ENCODE measurements around the gene SVOP.

The SVOP gene

DNA sequence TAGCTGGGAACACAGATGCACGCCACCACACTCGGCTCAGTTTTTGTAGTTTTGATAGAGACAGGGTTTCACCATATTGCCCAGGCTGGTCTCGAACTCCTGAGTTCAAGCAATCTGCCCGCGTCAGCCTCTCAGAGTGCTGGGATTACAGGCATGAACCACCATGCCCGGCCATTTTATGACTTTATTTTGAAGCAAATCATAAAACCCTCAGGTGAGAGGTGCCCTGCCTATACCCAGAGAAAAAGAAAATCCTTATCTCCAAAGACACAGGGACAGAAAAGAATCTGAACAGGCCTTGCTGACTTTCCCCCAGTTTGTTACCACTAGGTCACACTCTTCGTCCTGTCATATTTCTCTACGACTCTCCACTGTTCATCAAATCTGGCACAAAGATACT lies 92.2 kb downstream of the SVOP start:
- no peak for TF ChIP-seq FOXP2 (optimal IDR thresholded peaks at IDR 0.05; ENCODE audit: borderline replicate concordance, extremely low read depth, extremely low read length, insufficient read depth)
- no peak for TF ChIP-seq POLR2AphosphoS5 (IDR thresholded peaks at IDR 0.05; ENCODE audit: low read depth, low read length)
- TF ChIP-seq, protein P1, sequence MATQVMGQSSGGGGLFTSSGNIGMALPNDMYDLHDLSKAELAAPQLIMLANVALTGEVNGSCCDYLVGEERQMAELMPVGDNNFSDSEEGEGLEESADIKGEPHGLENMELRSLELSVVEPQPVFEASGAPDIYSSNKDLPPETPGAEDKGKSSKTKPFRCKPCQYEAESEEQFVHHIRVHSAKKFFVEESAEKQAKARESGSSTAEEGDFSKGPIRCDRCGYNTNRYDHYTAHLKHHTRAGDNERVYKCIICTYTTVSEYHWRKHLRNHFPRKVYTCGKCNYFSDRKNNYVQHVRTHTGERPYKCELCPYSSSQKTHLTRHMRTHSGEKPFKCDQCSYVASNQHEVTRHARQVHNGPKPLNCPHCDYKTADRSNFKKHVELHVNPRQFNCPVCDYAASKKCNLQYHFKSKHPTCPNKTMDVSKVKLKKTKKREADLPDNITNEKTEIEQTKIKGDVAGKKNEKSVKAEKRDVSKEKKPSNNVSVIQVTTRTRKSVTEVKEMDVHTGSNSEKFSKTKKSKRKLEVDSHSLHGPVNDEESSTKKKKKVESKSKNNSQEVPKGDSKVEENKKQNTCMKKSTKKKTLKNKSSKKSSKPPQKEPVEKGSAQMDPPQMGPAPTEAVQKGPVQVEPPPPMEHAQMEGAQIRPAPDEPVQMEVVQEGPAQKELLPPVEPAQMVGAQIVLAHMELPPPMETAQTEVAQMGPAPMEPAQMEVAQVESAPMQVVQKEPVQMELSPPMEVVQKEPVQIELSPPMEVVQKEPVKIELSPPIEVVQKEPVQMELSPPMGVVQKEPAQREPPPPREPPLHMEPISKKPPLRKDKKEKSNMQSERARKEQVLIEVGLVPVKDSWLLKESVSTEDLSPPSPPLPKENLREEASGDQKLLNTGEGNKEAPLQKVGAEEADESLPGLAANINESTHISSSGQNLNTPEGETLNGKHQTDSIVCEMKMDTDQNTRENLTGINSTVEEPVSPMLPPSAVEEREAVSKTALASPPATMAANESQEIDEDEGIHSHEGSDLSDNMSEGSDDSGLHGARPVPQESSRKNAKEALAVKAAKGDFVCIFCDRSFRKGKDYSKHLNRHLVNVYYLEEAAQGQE (IDR thresholded peaks at IDR 0.05; ENCODE audit: insufficient read depth in 1 of 2, low read depth in 2 of 2, low read length in 2 of 2), result no peak
- TF ChIP-seq TAF1 (IDR thresholded peaks at IDR 0.05; ENCODE audit: borderline replicate concordance, insufficient read depth, low read length), result no peak
- TF ChIP-seq SIN3A (IDR thresholded peaks at IDR 0.05; ENCODE audit: borderline replicate concordance, insufficient read depth, low read length), result no peak

DNA sequence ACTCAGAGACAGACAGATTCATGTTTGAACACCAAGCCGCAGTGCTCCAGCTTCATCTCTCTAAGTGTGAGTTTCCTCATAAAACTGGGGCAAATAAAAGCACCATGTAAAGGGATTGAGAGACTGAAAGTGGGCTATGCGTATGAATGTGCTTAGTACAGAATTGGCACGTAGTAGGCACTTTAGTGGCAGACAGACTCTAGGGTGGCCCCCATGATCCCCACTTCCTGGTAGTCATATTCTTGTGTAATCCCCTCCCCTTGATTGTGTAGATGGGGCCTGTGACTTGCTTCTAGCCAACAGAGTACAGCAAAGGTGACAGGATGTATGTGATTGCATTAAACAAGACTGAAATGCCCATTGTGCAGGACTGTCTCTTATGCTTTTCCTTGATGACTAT lies 98.0 kb downstream of the SVOP start:
- no peak for TF ChIP-seq POLR2AphosphoS5 (IDR thresholded peaks at IDR 0.05; ENCODE audit: low read depth, low read length)
- no peak for TF ChIP-seq TAF1 (IDR thresholded peaks at IDR 0.05; ENCODE audit: borderline replicate concordance, insufficient read depth, low read length)
- no peak for TF ChIP-seq FOXP2 (optimal IDR thresholded peaks at IDR 0.05; ENCODE audit: borderline replicate concordance, extremely low read depth, extremely low read length, insufficient read depth)
- TF ChIP-seq, protein P1 (IDR thresholded peaks at IDR 0.05; ENCODE audit: insufficient read depth in 1 of 2, low read depth in 2 of 2, low read length in 2 of 2), result no peak
- TF ChIP-seq SIN3A (IDR thresholded peaks at IDR 0.05; ENCODE audit: borderline replicate concordance, insufficient read depth, low read length), result no peak

DNA sequence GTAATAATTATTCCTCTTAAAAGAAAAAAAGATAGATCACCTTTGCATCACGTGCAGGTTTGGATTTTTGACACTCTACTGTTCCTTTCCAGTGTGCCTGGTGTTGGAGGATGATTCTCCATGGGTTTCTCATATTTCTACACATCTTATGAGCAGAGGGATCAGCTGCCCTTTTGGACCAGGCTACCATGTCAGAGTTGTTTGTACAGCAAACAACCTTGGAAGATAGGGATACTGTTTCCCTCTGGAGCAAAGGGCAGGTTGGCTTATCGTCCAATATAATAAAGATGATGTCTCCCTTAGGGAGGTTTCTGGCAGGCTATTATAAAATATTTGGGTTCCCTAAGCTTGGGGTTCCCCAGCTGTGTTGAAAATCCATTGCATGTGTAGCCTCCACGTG lies 98.9 kb downstream of the SVOP start:
- TF ChIP-seq TAF1 (IDR thresholded peaks at IDR 0.05; ENCODE audit: borderline replicate concordance, insufficient read depth, low read length) (no peak), SIN3A (IDR thresholded peaks at IDR 0.05; ENCODE audit: borderline replicate concordance, insufficient read depth, low read length) (no peak), FOXP2 (optimal IDR thresholded peaks at IDR 0.05; ENCODE audit: borderline replicate concordance, extremely low read depth, extremely low read length, insufficient read depth) (no peak), POLR2AphosphoS5 (IDR thresholded peaks at IDR 0.05; ENCODE audit: low read depth, low read length) (no peak)
- TF ChIP-seq, protein P1 (IDR thresholded peaks at IDR 0.05; ENCODE audit: insufficient read depth in 1 of 2, low read depth in 2 of 2, low read length in 2 of 2), result no peak

DNA sequence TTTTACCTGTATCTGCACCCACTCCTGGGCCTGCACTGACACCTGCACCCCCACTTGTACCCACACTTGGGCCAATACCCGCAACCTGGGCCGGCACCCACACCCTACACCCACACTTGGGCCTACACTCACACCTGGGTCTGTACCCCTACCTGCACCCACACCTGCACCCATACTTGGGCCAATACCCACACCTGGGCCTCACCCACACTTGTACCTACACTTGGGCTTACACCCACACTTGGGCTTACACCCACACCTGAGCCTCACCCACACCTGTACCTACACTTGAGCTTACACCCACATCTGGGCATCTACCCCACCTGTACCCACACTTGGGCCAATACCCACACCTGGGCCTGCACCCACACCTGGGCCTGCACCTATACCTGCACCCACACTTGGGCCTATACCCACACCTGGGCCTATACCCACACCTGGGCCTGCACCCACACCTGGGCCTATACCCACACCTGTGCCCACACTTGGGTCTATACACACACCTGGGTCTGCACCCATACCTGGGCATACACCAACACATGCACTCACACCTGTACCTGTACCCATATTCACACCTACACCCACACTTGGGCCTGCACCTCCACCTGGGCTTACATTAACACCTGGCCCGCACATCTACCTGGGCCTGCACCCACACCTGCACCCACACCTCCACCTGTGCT lies 101.8 kb downstream of the SVOP start:
- no peak for TF ChIP-seq FOXP2 (optimal IDR thresholded peaks at IDR 0.05; ENCODE audit: borderline replicate concordance, extremely low read depth, extremely low read length, insufficient read depth)
- TF ChIP-seq SIN3A (IDR thresholded peaks at IDR 0.05; ENCODE audit: borderline replicate concordance, insufficient read depth, low read length), result no peak
- no peak for TF ChIP-seq TAF1 (IDR thresholded peaks at IDR 0.05; ENCODE audit: borderline replicate concordance, insufficient read depth, low read length)
- no peak for TF ChIP-seq POLR2AphosphoS5 (IDR thresholded peaks at IDR 0.05; ENCODE audit: low read depth, low read length)
- TF ChIP-seq, protein P1 (IDR thresholded peaks at IDR 0.05; ENCODE audit: insufficient read depth in 1 of 2, low read depth in 2 of 2, low read length in 2 of 2), result no peak

Measured in PFSK-1 (cell line).